Transverse colon (tissue), 4 donors: ENCODE data around the gene TICAM1.

Experiments used
- CTCF ChIP-seq, 5 experiments: fragments of 200-600 bp in 3 of 5; fragments of 450-650 bp in 2 of 5; sonication (generic) in 3 of 5; IDR thresholded peaks; 1 replicate in 2 of 5; 2 replicates in 3 of 5; pipeline ENCODE4 v1.5.1; 2016 to 2017; ENCODE audit warnings: antibody characterized with exemption in 5 of 5, inconsistent platforms in 3 of 5, mild to moderate bottlenecking in 2 of 5, moderate library complexity in 1 of 5
- POLR2A ChIP-seq: fragments of 450-650 bp; IDR thresholded peaks from one replicate; pipeline ENCODE4 v1.6.1; 2016; ENCODE audit warnings: antibody characterized with exemption, mild to moderate bottlenecking, moderate library complexity
- POLR2AphosphoS5 ChIP-seq, 3 donors: sonication (generic); formaldehyde crosslinking; IDR thresholded peaks; one replicate each; pipeline ENCODE4 v1.6.1; 2016; ENCODE audit warnings: antibody characterized with exemption in 3 of 3

GRCh38 chr19:4829001-4829712 is 2.4 kb downstream of the TICAM1 start:
- TF ChIP-seq POLR2A (no peak), POLR2AphosphoS5 (IDR thresholded peaks at IDR 0.05) (no peak), CTCF (IDR thresholded peaks at IDR 0.05) (peak in 3 of 5 experiments; percentile 14 to 21 (median 16))
